Right lobe of liver (tissue), 6 donors: ENCODE results near the gene PSMC3IP. TPM values are rescaled to one million over a fixed set of nuclear protein-coding genes. Genes with fewer than 3 reads are reported as not detected.
"Not testable (repeated sequence)": the region's sequence is repeated elsewhere in the genome, so short reads cannot be mapped to it uniquely, and the experiment has no call there.

Experiments used
- ATAC-seq, 4 donors: fragments of 200-7000 bp; cut with Tn5 transposase; one replicate each; pipeline ENCODE4 v1.9.1; 2020; ENCODE audit warnings: mild to moderate bottlenecking in 4 of 4, moderate library complexity in 4 of 4
- DNase-seq, 3 donors: peaks; one replicate each; pipeline ENCODE4 v3.0.0-alpha.2; 2020
- H3K27ac ChIP-seq, 3 donors: fragments of 200-600 bp; one replicate each; pipeline ENCODE4 v1.8.0; 2022
- H3K27me3 ChIP-seq, 2 donors: fragments of 200-600 bp; one replicate each; pipeline ENCODE4 v1.8.0; 2022
- H3K36me3 ChIP-seq, 4 donors: fragments of 200-600 bp; sonication (generic) in 1 of 4; one replicate each; pipeline versions ENCODE4 v1.5.1 to v1.8.0; 2017 to 2022; ENCODE audit warnings: control low read depth in 1 of 4
- H3K4me1 ChIP-seq, 4 donors: fragments of 200-600 bp; sonication (generic) in 1 of 4; one replicate each; pipeline versions ENCODE4 v1.5.1 to v1.8.0; 2017 to 2022; ENCODE audit warnings: control low read depth in 1 of 4
- H3K4me3 ChIP-seq, 3 donors: fragments of 200-600 bp; one replicate each; pipeline ENCODE4 v1.8.0; 2022
- H3K9me3 ChIP-seq, 4 donors: fragments of 200-600 bp; sonication (generic) in 1 of 4; one replicate each; pipeline versions ENCODE4 v1.5.1 to v1.8.0; 2017 to 2022; ENCODE audit warnings: control low read depth in 1 of 4
- CTCF ChIP-seq, 4 donors: fragments of 200-600 bp in 3 of 4; fragments of 450-650 bp in 1 of 4; IDR thresholded peaks; one replicate each; pipeline versions ENCODE4 v1.5.1 to v1.8.0; 2016 to 2022; ENCODE audit warnings: antibody characterized with exemption in 4 of 4, mild to moderate bottlenecking in 2 of 4
- POLR2A ChIP-seq: fragments of 450-650 bp; IDR thresholded peaks from one replicate; pipeline ENCODE4 v1.6.1; 2017; ENCODE audit warnings: antibody characterized with exemption, mild to moderate bottlenecking
- WGBS: methylation state at CpG from one replicate; pipeline ENCODE4 v1.1.6; 2018; ENCODE audit warnings: low coverage, low lambda C conversion rate; ENCODE audit not compliant: insufficient coverage; ENCODE audit errors: missing lambda C conversion rate; 5-methylcytosine and 5-hydroxymethylcytosine counted together
- intact Hi-C, 2 donors: fragments of 100-400 bp; cut with DNase I; formaldehyde crosslinking; loops; one replicate each; pipeline versions ENCODE4 v1.11.2 to v1.14.1; 2022
- total RNA-seq, 6 experiments: library from RNA; depleted of rRNA in 2 of 6; stranded (reverse); fragments of >200 nt in 2 of 6; fragmentation: NEBNext Ultra II Directional in 3 of 6; extraction: Animal tissue kit (Norgen Biotek cat#: 25700) in 3 of 6; gene quantifications; one replicate each; pipeline versions ENCODE4 v1.1.0 to v1.2.4, GENCODE V29; 2016 to 2023
- donor health status: DM: no; HTN: yes; CAD: no.
- donor health status: DM: no; HTN: no; CAD: no.
- donor health status: DM: no; HTN: no; CAD: no.
- donor health status: DM: no; HTN: yes; CAD: no.
- donor health status: DM: no; HTN: yes; CAD: no.

PSMC3IP gene
- total RNA-seq, 6 experiments from 2014 or later = 0.26 to 2.4 (median 0.76) TPM

DNA sequence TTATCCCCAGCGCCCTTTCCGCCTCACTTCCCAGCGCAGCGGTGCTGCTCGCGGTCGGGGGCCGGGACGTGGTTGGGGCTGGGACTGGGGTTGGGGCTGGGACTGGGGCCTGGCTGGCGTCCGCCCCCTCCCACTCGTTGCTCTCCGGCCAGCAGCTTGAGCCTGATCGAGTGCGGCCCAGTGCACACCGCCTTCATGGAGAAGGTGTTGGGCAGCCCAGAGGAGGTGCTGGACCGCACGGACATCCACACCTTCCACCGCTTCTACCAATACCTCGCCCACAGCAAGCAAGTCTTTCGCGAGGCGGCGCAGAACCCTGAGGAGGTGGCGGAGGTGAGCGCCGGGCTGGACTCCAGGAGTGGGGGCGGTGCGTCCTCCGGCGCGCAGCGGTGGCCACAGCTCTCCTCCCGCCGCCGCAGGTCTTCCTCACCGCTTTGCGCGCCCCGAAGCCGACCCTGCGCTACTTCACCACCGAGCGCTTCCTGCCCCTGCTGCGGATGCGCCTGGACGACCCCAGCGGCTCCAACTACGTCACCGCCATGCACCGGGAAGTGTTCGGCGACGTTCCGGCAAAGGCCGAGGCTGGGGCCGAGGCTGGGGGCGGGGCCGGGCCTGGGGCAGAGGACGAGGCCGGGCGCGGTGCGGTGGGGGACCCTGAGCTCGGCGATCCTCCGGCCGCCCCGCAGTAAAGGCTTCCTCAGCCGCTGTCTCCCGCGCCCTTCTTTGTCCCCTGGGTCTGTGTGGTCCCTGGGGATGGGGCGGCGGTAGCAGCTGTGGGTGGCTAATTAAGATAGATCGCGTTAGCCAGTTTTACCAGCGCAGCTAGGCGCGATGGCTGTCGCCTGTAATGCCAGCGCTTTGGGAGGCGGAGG is 23.0 kb downstream of the PSMC3IP start:
- peak; percentile 91 to 97 (median 93) for ATAC-seq
- intact Hi-C loops = no loop called here
- no peaks in the 10 kb centered on the region for H3K9me3 ChIP-seq
- H3K4me1 ChIP-seq = peaks cover 0 to 12% (median 4%) of the 10 kb centered on the region in 4 donors
- DNase-seq = peak; percentile 92 to 94 (median 92)
- no peaks in the 10 kb centered on the region for H3K27me3 ChIP-seq
- peak overlapping the region; percentile 82 to 84 (median 82) for H3K27ac ChIP-seq
- H3K36me3 ChIP-seq = no peaks in the 10 kb centered on the region
- WGBS = no CpG with 5 or more reads among the region's 82 CpGs
- H3K4me3 ChIP-seq = peak overlapping the region; percentile 89 to 92 (median 89)
- TF ChIP-seq CTCF (IDR thresholded peaks at IDR 0.05) = no peak
- TF ChIP-seq POLR2A = peak; percentile 89

- H3K9me3 ChIP-seq = no peaks in the 10 kb centered on the region
- H3K4me3 ChIP-seq = peak overlapping the region; percentile 89 to 92 (median 89)
- H3K4me1 ChIP-seq = peaks cover 0 to 12% (median 4%) of the 10 kb centered on the region in 4 donors
- DNase-seq = no peak
- 63% methylated on average over 7 of the region's 16 CpGs for WGBS
- intact Hi-C loops = no loop called here
- TF ChIP-seq POLR2A (no peak), CTCF (IDR thresholded peaks at IDR 0.05) (no peak)
- no peaks in the 10 kb centered on the region for H3K36me3 ChIP-seq
- no peaks in the 10 kb centered on the region for H3K27me3 ChIP-seq
- peak; percentile 17 to 47 (median 22) for ATAC-seq
- peak overlapping the region; percentile 82 to 84 (median 82) for H3K27ac ChIP-seq
These were observed 23.7 kb downstream of the PSMC3IP start for GRCh38 chr17:42553866-42554249.

DNA sequence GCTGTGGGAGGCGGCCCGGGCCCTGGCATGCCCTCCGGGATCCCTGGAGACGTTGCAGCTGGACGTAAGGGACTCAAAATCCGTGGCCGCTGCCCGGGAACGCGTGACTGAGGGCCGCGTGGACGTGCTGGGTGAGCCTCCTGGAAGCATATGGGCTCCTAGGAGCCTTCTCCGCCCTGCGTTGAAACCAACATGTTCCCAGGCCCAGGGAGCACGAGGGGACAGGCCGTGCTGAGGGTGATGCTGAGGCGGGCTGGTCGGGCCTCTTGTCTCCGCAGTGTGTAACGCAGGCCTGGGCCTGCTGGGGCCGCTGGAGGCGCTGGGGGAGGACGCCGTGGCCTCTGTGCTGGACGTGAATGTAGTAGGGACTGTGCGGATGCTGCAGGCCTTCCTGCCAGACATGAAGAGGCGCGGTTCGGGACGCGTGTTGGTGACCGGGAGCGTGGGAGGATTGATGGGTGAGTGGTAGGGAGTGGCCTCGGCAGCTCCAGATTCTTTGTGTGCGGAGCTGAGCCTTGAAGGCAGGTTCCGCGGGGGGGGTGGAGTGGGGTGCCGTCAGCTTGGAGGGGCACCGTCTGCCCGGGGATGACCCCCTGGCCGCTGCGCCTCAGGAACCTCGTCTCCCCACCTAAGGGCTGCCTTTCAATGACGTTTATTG is 24.2 kb downstream of the PSMC3IP start:
- intact Hi-C loops = no loop called here
- peak overlapping the region in 1 of 3 donors; percentile 89 for H3K4me3 ChIP-seq
- no peaks in the 10 kb centered on the region for H3K9me3 ChIP-seq
- no peaks in the 10 kb centered on the region for H3K27me3 ChIP-seq
- WGBS = 89% methylated on average over 6 of the region's 45 CpGs
- TF ChIP-seq POLR2A = no peak
- TF ChIP-seq CTCF (IDR thresholded peaks at IDR 0.05) = no peak
- ATAC-seq = no peak
- H3K27ac ChIP-seq = no peak overlapping the region
- no peak for DNase-seq
- H3K36me3 ChIP-seq = no peaks in the 10 kb centered on the region
- H3K4me1 ChIP-seq = peaks cover 0 to 17% (median 5%) of the 10 kb centered on the region in 4 donors

DNA sequence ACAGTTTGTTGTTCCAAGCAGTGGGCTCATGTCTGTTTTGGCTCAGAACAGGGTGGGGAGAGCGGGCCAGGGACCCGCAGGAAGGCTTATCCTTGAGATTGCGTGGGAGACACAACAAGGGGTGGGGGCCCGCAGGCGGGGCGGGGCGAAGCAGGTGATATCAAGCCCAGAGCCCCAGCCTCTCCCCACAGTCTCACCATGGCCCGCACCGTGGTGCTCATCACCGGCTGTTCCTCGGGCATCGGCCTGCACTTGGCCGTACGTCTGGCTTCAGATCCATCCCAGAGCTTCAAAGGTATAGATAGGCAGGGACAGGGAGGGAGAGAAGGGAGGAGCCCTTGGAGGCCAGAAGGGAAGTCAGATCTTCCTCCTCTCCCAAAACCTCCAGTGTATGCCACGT is 24.8 kb downstream of the PSMC3IP start, which contains the start of gene HSD17B1:
Gene HSD17B1 (plus strand): TSS at position 188 of the 400 bp plus-strand sequence. CDS start 11 bp downstream, at position 199.
- H3K36me3 ChIP-seq, ATAC-seq, H3K9me3 ChIP-seq, H3K27me3 ChIP-seq, DNase-seq, H3K27ac ChIP-seq, intact Hi-C loops: not testable (repeated sequence)
- Histone ChIP-seq H3K4me3 (peak within 1 kb of the TSS; percentile 89 to 92 (median 89)), H3K4me1 (peaks cover 0 to 22% (median 8%) of the 10 kb centered on the region in 4 donors)
- WGBS = no CpG with 5 or more reads among the region's 15 CpGs
